HCEC 1CT (cell line): Measurements from ENCODE around the gene PPP1R9B.

Experiments used
- DNase-seq: peaks from one replicate; pipeline ENCODE4 v3.0.0-alpha.2; 2017

The PPP1R9B gene

GRCh38 chr17:50122945-50123344 lies 27.5 kb downstream of the PPP1R9B start:
- DNase-seq = no peak

- no peak for DNase-seq
Observed at GRCh38 chr17:50120475-50121253, 29.8 kb downstream of the PPP1R9B start.

GRCh38 chr17:50118828-50119218 lies 31.7 kb downstream of the PPP1R9B start:
- no peak for DNase-seq

- DNase-seq = no peak
Observed at GRCh38 chr17:50118076-50118827, 32.2 kb downstream of the PPP1R9B start.

GRCh38 chr17:50117202-50118051 lies 33.0 kb downstream of the PPP1R9B start:
- DNase-seq = peak; percentile 16

GRCh38 chr17:50115756-50116155 lies 34.7 kb downstream of the PPP1R9B start:
- DNase-seq = no peak

- peak; percentile 58 for DNase-seq
Observed at GRCh38 chr17:50114849-50115357, 35.6 kb downstream of the PPP1R9B start.

- DNase-seq = no peak
Observed at GRCh38 chr17:50114401-50114800, 36.1 kb downstream of the PPP1R9B start.

GRCh38 chr17:50113624-50114320 lies 36.7 kb downstream of the PPP1R9B start:
- DNase-seq = no peak

- no peak for DNase-seq
Observed at GRCh38 chr17:50112694-50113093, 37.8 kb downstream of the PPP1R9B start.

- no peak for DNase-seq
Observed at GRCh38 chr17:50111673-50112655, 38.5 kb downstream of the PPP1R9B start.

GRCh38 chr17:50110591-50111349 lies 39.7 kb downstream of the PPP1R9B start:
- no peak for DNase-seq

GRCh38 chr17:50109785-50110184 lies 40.7 kb downstream of the PPP1R9B start:
- DNase-seq = no peak

GRCh38 chr17:50109207-50109606 lies 41.3 kb downstream of the PPP1R9B start:
- no peak for DNase-seq

GRCh38 chr17:50108556-50108955 lies 41.9 kb downstream of the PPP1R9B start:
- no peak for DNase-seq

- peak; percentile 62 for DNase-seq
Observed at GRCh38 chr17:50107790-50108414, 42.6 kb downstream of the PPP1R9B start.

GRCh38 chr17:50106393-50107131 lies 43.9 kb downstream of the PPP1R9B start:
- no peak for DNase-seq

GRCh38 chr17:50105811-50106210 lies 44.7 kb downstream of the PPP1R9B start:
- DNase-seq = no peak

GRCh38 chr17:50103941-50104340 lies 46.5 kb downstream of the PPP1R9B start:
- no peak for DNase-seq
